Activated CD4-positive, alpha-beta T cell treated with anti-CD3 and anti-CD28 coated beads for 36 hours (primary cell): ENCODE data around the gene AVEN. TPM values are rescaled to one million over a fixed set of nuclear protein-coding genes. Genes with fewer than 3 reads are reported as not detected.

Experiments used
- ATAC-seq: fragments of 200-7000 bp; cut with Tn5 transposase; one replicate; pipeline ENCODE4 v1.10.0; 2021; ENCODE audit warnings: mild to moderate bottlenecking, moderate library complexity
- CTCF ChIA-PET: fragments of 350-600 bp; sonication (Branson Sonifier 250); formaldehyde crosslinking; loops from one replicate; lab custom pipeline; 2021; ENCODE audit warnings: antibody characterized with exemption; lab: Charles Lee
- POLR2A ChIA-PET: fragments of 350-600 bp; sonication (Branson Sonifier 250); formaldehyde crosslinking; loops from one replicate; lab custom pipeline; 2021; ENCODE audit warnings: antibody characterized with exemption, inconsistent platforms; lab: Charles Lee
- DNase-seq: peaks from one replicate; pipeline ENCODE4 v3.0.0-alpha.2; 2020
- H3K27ac Mint-ChIP-seq: one replicate; pipeline ENCODE4 v1.8.0; 2021; ENCODE audit warnings: mixed read lengths
- H3K27me3 Mint-ChIP-seq: one replicate; pipeline ENCODE4 v1.8.0; 2021; ENCODE audit warnings: mixed read lengths
- H3K36me3 Mint-ChIP-seq: one replicate; pipeline ENCODE4 v1.8.0; 2021; ENCODE audit warnings: low read depth, mixed read lengths
- H3K4me1 Mint-ChIP-seq: one replicate; pipeline ENCODE4 v1.8.0; 2021; ENCODE audit warnings: mixed read lengths
- H3K4me3 Mint-ChIP-seq: one replicate; pipeline ENCODE4 v1.8.0; 2021; ENCODE audit warnings: mild to moderate bottlenecking, moderate library complexity, mixed read lengths
- H3K9me3 Mint-ChIP-seq: one replicate; pipeline ENCODE4 v1.8.0; 2021; ENCODE audit warnings: low read depth, mixed read lengths
- intact Hi-C, 2 experiments: fragments of 100-400 bp; cut with DNase I in 1 of 2; cut with micrococcal nuclease in 1 of 2; formaldehyde crosslinking; loops; one replicate each; pipeline versions ENCODE4 v1.14.2 to v1.15.1; 2022 to 2024; cut with DNase I, micrococcal nuclease
- total RNA-seq, 2 experiments: library from RNA; stranded (reverse); gene quantifications; one replicate each; pipeline ENCODE4 v1.2.3, GENCODE V29; 2021

Gene AVEN
- total RNA-seq, 2 experiments from 2014 or later, result 10.5 to 10.7 TPM

DNA sequence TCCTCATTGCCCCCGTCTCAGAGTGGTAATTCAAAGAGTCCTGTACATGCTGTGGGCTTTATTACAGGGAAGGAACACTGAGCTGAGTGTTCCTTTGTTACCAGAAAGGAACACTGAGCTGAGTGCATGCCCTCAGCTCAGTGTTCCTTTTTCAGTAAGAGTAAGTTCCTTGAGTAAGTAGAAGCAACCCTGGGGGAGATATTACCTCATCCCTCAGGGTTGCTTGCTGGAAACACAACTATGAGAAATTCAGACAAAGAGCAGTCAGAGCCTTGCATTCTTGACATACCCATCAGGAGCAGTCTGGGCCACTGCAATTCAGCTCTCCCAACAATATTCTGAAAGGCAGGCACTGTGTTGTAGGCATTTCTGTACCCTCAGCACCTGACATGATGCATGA, 53.7 kb downstream of the AVEN start:
- CTCF ChIA-PET, result no interaction called here
- no peak for DNase-seq
- no peaks in the 10 kb centered on the region for H3K9me3 Mint-ChIP-seq
- H3K27me3 Mint-ChIP-seq, result no peaks in the 10 kb centered on the region
- ATAC-seq, result no peak
- H3K4me3 Mint-ChIP-seq, result no peak overlapping the region
- peaks cover 2% of the 10 kb centered on the region for H3K36me3 Mint-ChIP-seq
- peaks cover 2% of the 10 kb centered on the region for H3K4me1 Mint-ChIP-seq
- intact Hi-C loops, result no loop called here
- H3K27ac Mint-ChIP-seq, result no peak overlapping the region
- POLR2A ChIA-PET, result no interaction called here

DNA sequence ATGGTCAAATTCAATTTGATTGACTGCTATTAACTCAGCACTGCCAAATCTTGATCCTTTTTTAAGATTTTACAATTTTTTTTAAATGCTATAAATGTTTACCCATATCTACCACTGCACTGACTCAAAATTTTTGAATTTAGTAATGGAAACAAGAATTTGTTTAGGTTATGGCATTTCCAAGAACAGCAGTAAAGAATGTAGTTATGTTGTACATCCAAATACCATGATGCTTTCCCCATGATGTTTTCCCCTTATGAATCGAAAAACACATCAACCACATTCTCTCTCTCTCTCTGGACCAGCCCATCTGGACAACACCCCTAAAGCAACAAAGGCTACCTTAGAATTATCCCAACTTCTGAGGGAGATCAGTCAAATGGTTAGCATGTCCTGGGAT, 56.5 kb downstream of the AVEN start:
- ChIA-PET POLR2A (no interaction called here), CTCF (no interaction called here)
- Mint-ChIP-seq H3K4me3 (no peak overlapping the region), H3K36me3 (peaks cover 2% of the 10 kb centered on the region), H3K4me1 (no peaks in the 10 kb centered on the region), H3K27me3 (no peaks in the 10 kb centered on the region), H3K9me3 (no peaks in the 10 kb centered on the region), H3K27ac (no peak overlapping the region)
- intact Hi-C loops, result no loop called here
- ATAC-seq (no peak), DNase-seq (no peak)

DNA sequence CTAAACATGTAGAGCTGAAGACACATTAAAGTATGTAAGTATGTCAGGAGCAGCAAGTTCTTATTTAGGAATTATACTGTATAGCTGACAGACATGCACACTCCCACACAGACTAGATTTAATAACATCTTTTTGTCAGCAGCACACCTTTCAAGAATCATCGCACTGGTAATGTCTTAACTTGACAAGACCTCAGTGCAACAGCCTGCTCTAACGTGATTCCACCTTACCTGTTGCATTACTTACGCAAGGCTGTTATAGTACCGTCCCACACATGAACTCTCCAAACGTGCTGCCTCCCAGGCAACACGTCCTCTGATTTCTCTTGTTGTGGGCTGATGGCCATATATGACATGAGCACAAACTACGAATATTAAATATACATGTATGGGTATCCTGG, 58.8 kb downstream of the AVEN start:
- Mint-ChIP-seq H3K4me1 (no peaks in the 10 kb centered on the region), H3K27me3 (no peaks in the 10 kb centered on the region), H3K9me3 (no peaks in the 10 kb centered on the region), H3K27ac (no peak overlapping the region), H3K36me3 (peaks cover 2% of the 10 kb centered on the region), H3K4me3 (no peak overlapping the region)
- ChIA-PET POLR2A (no interaction called here), CTCF (no interaction called here)
- DNase-seq, result no peak
- no peak for ATAC-seq
- intact Hi-C loops, result no loop called here

DNA sequence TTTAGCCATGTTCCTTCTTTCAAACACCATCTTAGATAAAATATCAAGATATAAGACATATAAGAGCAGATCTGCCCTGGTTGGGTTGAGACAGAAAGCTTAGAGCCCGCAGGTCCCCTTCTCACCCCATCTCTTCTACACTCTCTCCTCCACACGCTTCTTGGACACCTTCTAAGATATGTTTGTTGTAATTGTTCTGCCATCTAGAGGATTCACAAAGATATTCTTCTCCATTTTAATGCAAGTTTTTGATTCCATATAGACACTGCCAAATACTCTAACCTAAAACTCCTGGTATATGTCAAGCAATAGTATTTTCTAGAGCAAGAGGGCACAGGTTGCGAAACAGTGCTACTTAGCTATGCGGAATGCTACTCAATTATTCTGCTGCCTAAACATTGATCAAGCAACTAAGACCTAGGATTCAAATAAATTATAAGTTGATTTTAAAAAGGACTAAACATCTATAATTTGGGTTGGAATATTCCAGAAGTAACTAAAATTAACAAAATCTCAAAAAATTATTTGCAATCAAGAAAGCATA, 63.9 kb downstream of the AVEN start:
- Mint-ChIP-seq H3K36me3 (no peaks in the 10 kb centered on the region), H3K4me3 (no peak overlapping the region), H3K4me1 (no peaks in the 10 kb centered on the region), H3K27me3 (no peaks in the 10 kb centered on the region), H3K9me3 (no peaks in the 10 kb centered on the region), H3K27ac (no peak overlapping the region)
- no peak for ATAC-seq
- no peak for DNase-seq
- POLR2A ChIA-PET, result no interaction called here
- intact Hi-C loops, result no loop called here
- CTCF ChIA-PET, result interaction anchor here (0.5 to 1.1 kb wide), 2 partner anchors 9 kb away, joined by 3 read pairs; no protein-coding TSS in a partner anchor

DNA sequence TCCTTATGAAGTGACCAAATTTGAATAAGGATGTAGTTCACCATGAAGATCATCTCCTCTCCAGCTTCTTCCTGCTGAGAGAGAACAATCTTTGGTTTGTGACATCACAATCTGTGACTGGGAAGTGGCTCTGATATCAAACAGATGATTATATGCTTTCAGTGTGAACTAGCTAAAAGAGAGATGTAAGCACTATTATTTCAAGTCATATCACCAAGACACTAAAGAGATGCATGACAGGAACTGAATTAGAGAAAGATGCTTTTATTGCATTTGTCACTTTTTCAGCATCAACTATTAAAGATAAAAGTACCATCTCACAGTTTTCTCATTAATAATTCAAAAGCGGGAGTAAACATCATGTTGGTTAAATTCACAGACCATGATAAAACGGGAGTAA, 67.2 kb downstream of the AVEN start:
- no peak for ATAC-seq
- CTCF ChIA-PET, result interaction anchor here (1.3 kb wide), 1 partner anchor 248 kb away, joined by 6 read pairs; no protein-coding TSS in a partner anchor

DNA sequence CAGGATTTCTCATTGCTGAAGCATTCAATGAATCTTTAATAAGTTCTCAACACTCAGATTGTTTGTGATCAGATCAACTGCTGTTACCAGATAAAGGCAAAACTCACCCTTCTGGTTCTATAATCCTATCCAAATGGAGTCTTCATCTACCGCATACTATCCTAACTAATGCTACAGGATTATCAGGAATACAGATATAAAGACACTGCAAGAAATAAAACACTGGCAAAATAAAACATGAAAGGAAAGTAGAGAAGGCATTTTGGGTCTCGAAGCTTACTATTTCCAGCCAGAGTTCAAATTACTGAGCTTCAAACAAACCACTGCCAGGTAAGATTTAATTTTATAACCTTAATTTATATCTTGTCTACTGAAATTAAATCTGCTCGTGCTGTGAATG, 70.2 kb downstream of the AVEN start:
- ChIA-PET CTCF (interaction anchor here (0.6 to 0.7 kb wide), 2 partner anchors 248 to 893 kb away, joined by 3 read pairs; no protein-coding TSS in a partner anchor), POLR2A (no interaction called here)
- Mint-ChIP-seq H3K4me3 (no peak overlapping the region), H3K27me3 (no peaks in the 10 kb centered on the region), H3K9me3 (no peaks in the 10 kb centered on the region), H3K4me1 (no peaks in the 10 kb centered on the region), H3K36me3 (no peaks in the 10 kb centered on the region), H3K27ac (no peak overlapping the region)
- intact Hi-C loops, result no loop called here
- DNase-seq (no peak), ATAC-seq (no peak)

More for the DNA sequence above, 67.2 kb downstream of the AVEN start:
- no peak for DNase-seq
- Mint-ChIP-seq H3K27ac (no peak overlapping the region), H3K27me3 (no peaks in the 10 kb centered on the region), H3K4me3 (no peak overlapping the region), H3K9me3 (no peaks in the 10 kb centered on the region), H3K4me1 (no peaks in the 10 kb centered on the region), H3K36me3 (no peaks in the 10 kb centered on the region)
- POLR2A ChIA-PET, result no interaction called here
- intact Hi-C loops, result no loop called here

DNA sequence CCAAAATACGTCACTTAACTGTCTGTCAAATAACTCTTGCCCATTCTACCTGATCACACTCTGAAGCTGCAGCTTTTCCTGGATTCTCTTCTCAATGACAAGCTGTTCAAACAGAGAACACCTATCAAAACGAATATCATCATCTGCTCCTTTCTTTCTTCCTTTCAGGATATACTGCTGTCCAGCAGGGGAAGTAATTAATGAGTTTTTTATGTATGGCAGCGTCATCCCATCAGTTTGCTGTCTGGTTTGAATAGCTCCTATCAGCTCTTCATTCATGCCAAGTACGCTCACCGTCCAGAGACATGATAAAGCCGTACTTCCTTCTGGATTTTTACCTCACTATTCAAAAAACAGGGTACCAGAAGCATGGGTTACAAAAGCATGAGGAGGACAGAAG, 70.8 kb downstream of the AVEN start, which contains the start of gene CHRM5:
TSS of gene CHRM5 (plus strand) at position 274 of the 400 bp plus-strand sequence. CDS start 94,221 bp downstream, outside the sequence.
- ChIA-PET CTCF (interaction anchor here (0.7 kb wide), 1 partner anchor 893 kb away, joined by 3 read pairs; no protein-coding TSS in a partner anchor), POLR2A (no interaction called here)
- intact Hi-C loops, result no loop called here
- Mint-ChIP-seq H3K9me3 (no peaks in the 10 kb centered on the region), H3K4me1 (no peaks in the 10 kb centered on the region), H3K27me3 (no peaks in the 10 kb centered on the region), H3K27ac (no peak within 1 kb of the TSS), H3K4me3 (no peak within 1 kb of the TSS), H3K36me3 (no peaks in the 10 kb centered on the region)
- DNase-seq (no peak), ATAC-seq (no peak)

DNA sequence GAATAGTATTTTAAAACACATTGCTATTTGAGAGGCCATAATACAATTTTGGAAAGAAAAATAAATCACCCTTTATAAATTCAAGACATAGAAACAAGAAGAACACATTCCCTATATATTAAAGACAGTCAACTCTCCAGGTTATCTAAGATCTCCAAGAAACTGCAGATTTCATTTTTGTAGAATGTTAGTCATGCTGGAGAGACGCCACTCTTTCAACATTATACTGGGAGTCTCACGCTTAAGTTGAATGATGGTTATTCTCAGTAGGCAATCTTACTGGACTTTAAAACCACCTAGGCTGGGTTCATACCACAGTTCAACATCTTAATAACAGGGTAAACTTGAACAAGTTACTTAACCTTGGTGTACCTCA, 74.4 kb downstream of the AVEN start:
- POLR2A ChIA-PET, result no interaction called here
- no peak for ATAC-seq
- Mint-ChIP-seq H3K27ac (no peak overlapping the region), H3K4me3 (no peak overlapping the region), H3K27me3 (no peaks in the 10 kb centered on the region), H3K9me3 (no peaks in the 10 kb centered on the region), H3K36me3 (no peaks in the 10 kb centered on the region), H3K4me1 (no peaks in the 10 kb centered on the region)
- intact Hi-C loops, result loop anchor here (1.0 to 5.0 kb wide), 2 partner anchors 227 kb away; no protein-coding TSS in a partner anchor
- CTCF ChIA-PET, result interaction anchor here (0.7 to 1.0 kb wide), 2 partner anchors 8 to 79 kb away, joined by 4 to 6 read pairs; no protein-coding TSS in a partner anchor
- DNase-seq, result no peak

DNA sequence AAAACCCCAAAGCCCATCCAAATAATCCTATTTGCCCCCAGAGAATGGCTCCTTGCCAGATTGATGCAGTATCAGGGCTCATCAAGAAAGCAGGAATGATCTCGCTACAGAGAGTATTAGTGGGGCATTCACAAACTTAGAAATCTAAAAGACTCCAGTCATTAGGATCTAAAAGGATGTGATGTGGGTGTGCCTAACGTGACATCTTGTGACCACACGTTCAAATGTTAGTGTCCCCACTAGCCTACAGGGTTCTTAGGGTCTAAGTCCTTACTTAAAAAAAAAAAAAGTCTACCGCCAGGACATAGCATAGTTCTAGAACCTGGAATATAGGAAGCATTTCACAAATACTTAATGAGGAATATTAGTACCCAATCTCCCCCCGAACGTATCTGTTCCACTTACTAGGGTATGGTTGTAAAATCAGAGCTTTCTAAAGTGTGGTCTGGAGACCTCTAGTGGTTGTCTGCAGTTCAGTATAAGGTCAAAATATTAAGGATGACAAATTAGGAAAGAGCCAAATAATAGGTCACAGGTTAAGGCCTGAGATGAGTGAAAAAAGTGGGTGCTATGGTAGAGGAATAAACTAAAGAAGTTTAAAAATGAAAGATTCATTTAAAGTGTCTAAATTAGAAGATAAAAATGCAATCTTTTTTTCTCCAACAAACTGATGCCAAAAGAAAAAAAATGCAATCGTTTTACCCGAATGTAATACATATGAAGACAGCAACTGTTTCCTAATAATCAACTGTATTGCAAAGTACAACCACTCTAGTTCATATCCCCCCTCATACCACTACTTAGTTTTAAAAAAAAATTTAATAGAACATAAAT, 75.0 kb downstream of the AVEN start:
- no peak for DNase-seq
- POLR2A ChIA-PET, result interaction anchor here (0.6 kb wide), 1 partner anchor 36 kb away, joined by 4 read pairs; no protein-coding TSS in a partner anchor
- no peaks in the 10 kb centered on the region for H3K36me3 Mint-ChIP-seq

DNA sequence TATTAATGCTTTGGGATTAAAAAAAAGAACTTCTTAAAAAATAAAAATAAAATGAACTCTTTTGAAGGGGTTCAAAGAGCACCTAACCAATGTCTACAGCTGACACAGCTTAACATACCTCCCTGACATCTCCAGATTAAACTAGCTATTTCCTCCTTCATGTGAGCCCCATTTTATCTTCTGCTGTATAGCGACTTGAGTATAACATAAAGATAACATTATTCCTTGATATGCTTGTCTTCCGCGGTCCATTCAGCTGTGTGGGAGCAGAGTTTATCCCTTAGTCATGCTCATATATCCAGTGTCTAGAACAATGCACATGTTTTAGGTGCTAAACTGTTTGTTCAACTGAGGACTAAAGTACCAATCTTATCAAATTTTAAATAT, 78.5 kb downstream of the AVEN start:
- ChIA-PET POLR2A (no interaction called here), CTCF (no interaction called here)
- Mint-ChIP-seq H3K27ac (no peak overlapping the region), H3K4me1 (no peaks in the 10 kb centered on the region), H3K36me3 (no peaks in the 10 kb centered on the region), H3K9me3 (no peaks in the 10 kb centered on the region), H3K4me3 (no peak overlapping the region), H3K27me3 (no peaks in the 10 kb centered on the region)
- DNase-seq (no peak), ATAC-seq (no peak)
- intact Hi-C loops, result loop anchor here in 1 of 2 experiments (5.0 kb wide), 1 partner anchor 223 kb away; no protein-coding TSS in a partner anchor

More for the DNA sequence above, 75.0 kb downstream of the AVEN start:
- no peaks in the 10 kb centered on the region for H3K4me1 Mint-ChIP-seq
- H3K4me3 Mint-ChIP-seq, result no peak overlapping the region
- no peaks in the 10 kb centered on the region for H3K9me3 Mint-ChIP-seq
- H3K27ac Mint-ChIP-seq, result no peak overlapping the region
- intact Hi-C loops, result loop anchor here (1.0 to 5.0 kb wide), 2 partner anchors 227 kb away; no protein-coding TSS in a partner anchor
- no peaks in the 10 kb centered on the region for H3K27me3 Mint-ChIP-seq
- CTCF ChIA-PET, result interaction anchor here (0.7 to 1.0 kb wide), 3 partner anchors 9 to 149 kb away, joined by 4 to 6 read pairs (median 4); no protein-coding TSS in a partner anchor
- no peak for ATAC-seq

DNA sequence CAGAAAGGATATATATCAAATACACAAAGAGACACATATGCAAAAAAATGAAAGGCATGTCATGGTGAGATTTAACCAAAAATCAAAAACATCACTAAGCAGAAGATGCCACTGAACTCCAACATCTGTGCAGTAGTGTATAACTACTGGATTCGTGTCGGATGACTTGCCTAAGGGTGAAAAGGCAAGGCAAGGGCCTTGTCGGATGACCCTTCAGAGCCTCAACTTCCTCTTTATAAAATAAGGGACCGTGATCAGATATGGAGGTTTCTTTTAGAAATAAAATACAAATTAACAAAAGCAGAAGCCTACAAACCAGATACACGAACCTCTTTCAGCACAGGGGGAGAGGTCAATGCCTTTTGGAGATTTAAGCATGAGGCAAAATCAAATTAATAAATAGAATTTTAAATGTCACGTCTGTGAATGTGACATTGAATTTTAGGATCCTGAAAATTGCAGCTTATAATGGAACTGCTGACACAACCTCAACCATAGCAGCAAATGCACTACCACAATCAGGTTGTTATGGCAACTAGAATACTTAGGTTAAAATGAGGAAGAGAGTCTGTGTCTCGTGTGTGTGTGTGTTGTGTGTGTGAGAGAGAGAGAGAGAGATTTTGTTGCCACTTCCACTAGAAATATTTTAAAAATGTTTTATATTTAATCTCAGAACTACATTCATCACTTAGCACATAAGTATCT, 79.0 kb downstream of the AVEN start:
- no peaks in the 10 kb centered on the region for H3K36me3 Mint-ChIP-seq
- no peaks in the 10 kb centered on the region for H3K27me3 Mint-ChIP-seq
- no peaks in the 10 kb centered on the region for H3K4me1 Mint-ChIP-seq
- DNase-seq (no peak), ATAC-seq (no peak)
- no peak overlapping the region for H3K4me3 Mint-ChIP-seq
- ChIA-PET POLR2A (no interaction called here), CTCF (no interaction called here)
- no peak overlapping the region for H3K27ac Mint-ChIP-seq
- no peaks in the 10 kb centered on the region for H3K9me3 Mint-ChIP-seq
- intact Hi-C loops, result loop anchor here in 1 of 2 experiments (5.0 to 10.0 kb wide), 2 partner anchors 75 to 223 kb away; no protein-coding TSS in a partner anchor
